ENCODE measurements around the gene LYZ. TPM values are rescaled to one million over a fixed set of nuclear protein-coding genes. Genes with fewer than 3 reads are reported as not detected.

Gene LYZ
- total and polyA plus RNA-seq, 9 of the 15 experiments (the other 6 are each of a cell fraction or from before 2014, with no cell fraction given), result 27.2 to 96.3 (median 42.1) TPM

- POLR2A ChIA-PET, result interaction anchor here (0.5 to 1.7 kb wide), 6 partner anchors 9 to 72 kb away, joined by 3 to 11 read pairs (median 3); no protein-coding TSS in a partner anchor
- Histone ChIP-seq H3K36me3 (ENCODE audit: control insufficient read depth, insufficient read depth, low read length) (no peaks in the 10 kb centered on the region), H3K4me3 (no peak overlapping the region), H3K9ac (ENCODE audit: insufficient read depth in 1 of 2, low read depth in 2 of 2, low read length in 2 of 2) (no peak overlapping the region), H3K27ac (ENCODE audit: extremely low read depth, low read depth, low read length) (no peak overlapping the region), H3K79me2 (ENCODE audit: control insufficient read depth, insufficient read depth, low read length) (no peaks in the 10 kb centered on the region), H3K27me3 (ENCODE audit: control insufficient read depth in 2 of 2, insufficient read depth in 2 of 2, low read length in 2 of 2) (no peaks in the 10 kb centered on the region), H3K4me1 (replicated peaks in 1 of 2; ENCODE audit: control insufficient read depth in 2 of 2, insufficient read depth in 2 of 2, low read length in 2 of 2) (peaks cover 8 to 20% of the 10 kb centered on the region in 2 experiments; a peak in 4 of 5 replicates), H3K9me3 (replicated peaks; ENCODE audit: control insufficient read depth, insufficient read depth, low read depth, low read length) (no peaks in the 10 kb centered on the region), H3K4me2 (ENCODE audit: insufficient read depth, low read length) (no peak overlapping the region), H2AFZ (ENCODE audit: low read depth, low read length) (no peak overlapping the region), H3K9me1 (ENCODE audit: control insufficient read depth, insufficient read depth, low read length) (no peaks in the 10 kb centered on the region), H4K20me1 (replicated peaks; ENCODE audit: control insufficient read depth, insufficient read depth, low read length) (no peaks in the 10 kb centered on the region)
- intact Hi-C loops (cut with micrococcal nuclease), result loop anchor here (10.0 kb wide), 2 partner anchors 125 to 195 kb away; partner anchors contain the start of gene FRS2
- no TSS peak for BruUV-seq (replicated peaks)
- FAIRE-seq, result no peak
- TF ChIP-seq SMAD2 (IDR thresholded peaks at IDR 0.05; ENCODE audit: low read depth, low read length) (no peak), SIN3A (IDR thresholded peaks at IDR 0.05; ENCODE audit: borderline replicate concordance in 2 of 2, control insufficient read depth in 1 of 2, low read depth in 2 of 2, low read length in 2 of 2) (no peak), ZNF239 (CRISPR knock-in tag; IDR thresholded peaks at IDR 0.05) (no peak), RBM15 (IDR thresholded peaks at IDR 0.05; ENCODE audit: insufficient read depth, low read length) (no peak), NFYB (IDR thresholded peaks at IDR 0.05; ENCODE audit: extremely low read depth, insufficient read length) (no peak), ARID3B (CRISPR knock-in tag; IDR thresholded peaks at IDR 0.05; ENCODE audit: borderline replicate concordance) (no peak), E2F4 (CRISPR knock-in tag; IDR thresholded peaks at IDR 0.05; ENCODE audit: low read depth) (no peak), ZNF263 (CRISPR knock-in tag; IDR thresholded peaks at IDR 0.05; ENCODE audit: borderline replicate concordance) (no peak)
- CTCF ChIA-PET (ENCODE audit: low intra/inter-chr PET ratio), result interaction anchor here (0.6 kb wide), 1 partner anchor 63 kb away, joined by 4 read pairs; no protein-coding TSS in a partner anchor
- no peak for ATAC-seq
- WGBS (ENCODE audit: insufficient coverage, low coverage, missing lambda C conversion rate), result 64% methylated on average over 2 of the region's 2 CpGs
- no peak for DNase-seq (ENCODE audit: extremely low read depth in 1 of 4, low spot score in 3 of 4)
- in situ Hi-C loops (cut with MboI), result loop anchor here (10.0 kb wide), 1 partner anchor 225 kb away; no protein-coding TSS in a partner anchor
Observed at GRCh38 chr12:69350002-69350626, 1.9 kb downstream of the LYZ start.
